ENCODE data around the gene ST3GAL2. TPM values are rescaled to one million over a fixed set of nuclear protein-coding genes. Genes with fewer than 3 reads are reported as not detected.

Gene ST3GAL2
- total RNA-seq, 1 donor from 2014 or later = 23.6 TPM

GRCh38 chr16:70437582-70438557, 1.0 kb downstream of the ST3GAL2 start:
- peak; percentile 48 for DNase-seq

- DNase-seq = peak; percentile 70
Measured at GRCh38 chr16:70437017-70437581, 1.8 kb downstream of the ST3GAL2 start.

GRCh38 chr16:70434484-70435260, 4.2 kb downstream of the ST3GAL2 start:
- no peak for DNase-seq

GRCh38 chr16:70433458-70434103, 5.3 kb downstream of the ST3GAL2 start:
- peak; percentile 48 for DNase-seq

GRCh38 chr16:70432723-70433457, 6.0 kb downstream of the ST3GAL2 start:
- no peak for DNase-seq

- DNase-seq = no peak
Measured at GRCh38 chr16:70432356-70432722, 6.6 kb downstream of the ST3GAL2 start.

GRCh38 chr16:70430667-70431536, 8.0 kb downstream of the ST3GAL2 start:
- DNase-seq = peak; percentile 19

GRCh38 chr16:70429888-70430666, 8.8 kb downstream of the ST3GAL2 start:
- no peak for DNase-seq

GRCh38 chr16:70428178-70428998, 10.5 kb downstream of the ST3GAL2 start:
- DNase-seq = peak; percentile 85

GRCh38 chr16:70427786-70428177, 11.1 kb downstream of the ST3GAL2 start:
- no peak for DNase-seq

- DNase-seq = no peak
Measured at GRCh38 chr16:70422543-70422942, 16.4 kb downstream of the ST3GAL2 start.

- DNase-seq = no peak
Measured at GRCh38 chr16:70421473-70422311, 17.2 kb downstream of the ST3GAL2 start.

GRCh38 chr16:70421014-70421413, 17.9 kb downstream of the ST3GAL2 start:
- DNase-seq = no peak

- DNase-seq = no peak
Measured at GRCh38 chr16:70419384-70420327, 19.2 kb downstream of the ST3GAL2 start.

GRCh38 chr16:70418993-70419318, 19.9 kb downstream of the ST3GAL2 start:
- no peak for DNase-seq

GRCh38 chr16:70418274-70418992, 20.5 kb downstream of the ST3GAL2 start:
- DNase-seq = no peak

Measured in skin of body (tissue), 2 donors.